ENCODE measurements around the gene LCOR.
A peak's percentile ranks its signal among the peaks of the same experiment; 100 is the strongest.
"Not testable (repeated sequence)": the region's sequence is repeated elsewhere in the genome, so short reads cannot be mapped to it uniquely, and the experiment has no call there.

Gene LCOR

GRCh38 chr10:96943161-96943560 lies 111.1 kb downstream of the LCOR start:
- DNase-seq = not testable (repeated sequence)

DNA sequence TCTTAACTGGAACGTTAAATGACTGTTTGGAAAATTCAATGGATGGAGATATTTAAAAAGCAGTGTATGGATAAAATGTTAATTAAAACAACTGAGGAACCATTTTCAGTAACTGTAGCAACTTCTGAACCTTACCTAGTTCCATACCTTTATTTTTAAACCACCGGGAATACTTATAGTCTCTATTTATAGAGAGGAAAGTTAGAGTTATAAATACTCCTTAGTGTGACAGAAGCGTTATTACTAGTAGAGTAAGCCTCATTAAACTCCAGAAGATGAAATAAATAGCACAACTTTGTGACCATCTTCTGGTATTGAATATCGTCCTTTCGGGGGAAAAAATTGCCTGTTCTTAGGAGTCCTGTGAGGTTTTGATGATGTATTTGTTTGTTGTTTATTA lies 114.9 kb downstream of the LCOR start:
- no peak for DNase-seq

GRCh38 chr10:96949039-96949683 lies 117.1 kb downstream of the LCOR start:
- no peak for DNase-seq

DNA sequence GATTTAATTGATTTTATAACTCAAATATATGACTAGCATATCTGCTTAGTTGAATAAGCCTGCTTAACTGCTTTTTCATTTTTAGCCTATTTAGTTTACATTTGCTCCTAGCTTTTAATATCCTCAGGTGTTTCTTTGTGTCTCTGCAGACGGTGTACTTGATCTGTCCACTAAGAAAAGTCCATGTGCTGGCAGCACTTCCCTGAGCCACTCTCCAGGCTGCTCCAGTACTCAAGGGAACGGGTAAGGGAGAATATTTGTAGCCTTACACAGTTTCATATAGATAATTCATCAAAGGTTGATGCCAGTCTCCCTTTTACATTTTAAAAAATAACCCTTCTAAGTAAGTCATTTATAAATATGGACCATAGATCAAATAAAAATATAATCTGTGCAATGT lies 119.9 kb downstream of the LCOR start:
- DNase-seq = no peak

GRCh38 chr10:96955794-96956193 lies 123.7 kb downstream of the LCOR start:
- DNase-seq = no peak

DNA sequence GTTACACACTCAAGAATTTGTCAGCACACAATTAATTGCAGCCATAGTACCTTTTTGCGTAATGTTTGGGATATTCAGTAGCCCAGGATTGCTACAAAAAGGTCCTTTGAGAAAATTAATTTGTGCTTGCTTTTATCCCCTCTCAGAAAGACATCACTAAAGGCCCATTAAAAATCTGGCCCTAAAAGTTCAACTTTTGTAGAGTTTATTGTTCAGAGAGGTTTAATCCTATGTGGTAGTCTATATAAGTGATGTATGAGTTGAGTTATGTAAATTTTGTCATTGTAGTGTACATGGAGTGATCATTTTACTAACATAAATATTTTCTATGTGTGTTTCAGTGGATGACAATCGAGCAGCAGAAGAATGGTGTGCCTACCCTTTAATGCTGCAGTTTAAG lies 126.0 kb downstream of the LCOR start:
- DNase-seq = no peak

DNA sequence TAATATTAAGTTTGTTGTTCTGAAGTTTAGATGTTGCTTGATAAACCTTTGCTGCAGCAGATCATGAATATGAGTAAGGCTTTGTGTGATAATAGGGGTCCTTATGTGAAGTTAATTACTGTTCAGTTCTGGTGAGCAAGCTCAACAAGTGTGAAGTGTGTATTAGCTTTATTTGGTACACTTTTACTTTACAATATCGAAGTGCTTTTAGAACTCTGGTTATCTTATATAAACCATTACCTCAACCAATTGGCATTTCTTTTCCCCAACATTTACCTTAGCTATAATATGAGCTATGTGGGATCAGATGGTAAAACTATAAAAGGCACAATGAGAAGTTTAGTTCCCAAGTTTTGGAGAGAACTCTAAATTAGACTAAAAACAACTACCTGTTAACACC lies 127.6 kb downstream of the LCOR start:
- no peak for DNase-seq

GRCh38 chr10:96960872-96961271 lies 128.8 kb downstream of the LCOR start:
- DNase-seq = peak; percentile 27

- DNase-seq = no peak
Observed at GRCh38 chr10:96964131-96964530, 132.0 kb downstream of the LCOR start.

GRCh38 chr10:96967847-96968246 lies 135.7 kb downstream of the LCOR start:
- no peak for DNase-seq

- no peak for DNase-seq
Observed at GRCh38 chr10:96968682-96969423, 136.8 kb downstream of the LCOR start.

GRCh38 chr10:96971324-96971723 lies 139.2 kb downstream of the LCOR start:
- DNase-seq = no peak

DNA sequence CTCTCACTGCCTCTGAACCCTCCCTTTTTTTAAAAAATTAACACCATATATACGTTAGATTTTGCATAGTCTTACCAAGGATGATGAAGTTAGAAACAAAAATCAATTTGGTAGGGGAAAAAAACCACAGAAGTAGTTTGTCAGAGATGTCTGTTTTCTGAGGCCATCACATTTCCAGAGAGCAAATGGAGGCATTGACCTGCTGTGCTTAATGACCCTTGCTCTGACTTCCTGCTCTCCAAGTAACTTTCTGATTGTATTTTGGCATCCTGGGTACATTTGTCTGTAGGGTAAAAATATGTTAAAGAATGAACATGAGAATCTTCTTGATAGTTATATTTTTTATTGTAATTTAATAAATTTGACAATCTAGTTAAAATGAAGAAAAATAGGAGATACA lies 140.2 kb downstream of the LCOR start:
- DNase-seq = no peak

GRCh38 chr10:96973809-96974747 lies 142.0 kb downstream of the LCOR start:
- DNase-seq = peak; percentile 54

GRCh38 chr10:96975136-96975535 lies 143.0 kb downstream of the LCOR start:
- no peak for DNase-seq

- no peak for DNase-seq
Observed at GRCh38 chr10:96978621-96979154, 146.6 kb downstream of the LCOR start.

DNA sequence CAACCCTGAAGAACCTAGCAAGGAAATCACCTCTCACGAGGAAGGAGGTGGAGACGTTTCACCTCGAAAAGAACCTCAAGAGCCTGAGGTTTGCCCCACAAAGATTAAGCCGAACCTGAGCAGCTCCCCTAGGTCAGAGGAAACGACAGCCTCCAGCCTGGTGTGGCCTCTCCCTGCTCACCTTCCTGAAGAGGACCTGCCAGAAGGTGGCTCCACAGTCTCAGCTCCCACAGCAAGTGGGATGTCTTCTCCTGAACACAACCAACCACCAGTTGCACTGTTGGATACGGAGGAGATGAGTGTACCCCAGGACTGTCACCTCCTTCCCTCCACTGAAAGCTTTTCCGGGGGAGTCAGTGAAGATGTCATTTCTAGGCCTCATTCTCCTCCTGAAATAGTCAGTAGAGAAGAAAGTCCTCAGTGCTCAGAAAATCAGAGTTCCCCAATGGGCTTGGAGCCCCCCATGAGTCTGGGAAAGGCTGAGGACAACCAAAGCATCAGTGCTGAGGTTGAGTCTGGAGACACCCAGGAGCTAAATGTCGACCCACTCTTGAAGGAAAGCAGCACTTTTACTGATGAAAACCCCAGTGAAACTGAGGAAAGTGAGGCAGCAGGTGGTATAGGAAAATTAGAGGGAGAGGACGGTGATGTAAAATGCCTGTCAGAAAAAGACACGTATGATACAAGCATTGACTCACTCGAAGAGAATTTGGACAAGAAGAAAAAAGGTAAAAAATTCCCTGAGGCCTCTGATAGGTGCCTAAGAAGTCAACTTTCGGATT lies 150.2 kb downstream of the LCOR start:
- no peak for DNase-seq

DNA sequence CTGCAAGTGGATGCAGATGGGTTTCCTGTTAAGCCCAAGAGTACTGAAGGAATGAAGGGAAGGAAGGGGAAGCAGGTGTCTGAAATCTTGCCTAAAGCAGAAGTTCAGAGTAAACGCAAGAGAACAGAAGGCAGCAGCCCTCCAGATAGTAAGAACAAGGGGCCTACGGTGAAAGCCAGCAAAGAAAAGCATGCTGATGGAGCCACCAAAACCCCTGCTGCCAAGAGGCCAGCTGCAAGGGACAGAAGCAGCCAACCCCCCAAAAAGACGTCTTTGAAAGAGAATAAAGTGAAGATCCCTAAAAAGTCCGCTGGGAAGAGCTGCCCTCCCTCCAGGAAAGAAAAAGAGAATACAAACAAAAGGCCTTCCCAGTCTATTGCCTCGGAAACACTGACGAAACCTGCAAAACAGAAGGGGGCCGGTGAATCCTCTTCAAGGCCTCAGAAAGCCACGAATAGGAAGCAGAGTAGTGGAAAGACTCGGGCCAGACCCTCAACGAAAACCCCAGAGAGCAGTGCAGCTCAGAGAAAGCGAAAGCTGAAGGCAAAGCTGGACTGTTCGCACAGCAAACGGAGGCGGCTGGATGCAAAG lies 152.5 kb downstream of the LCOR start:
- no peak for DNase-seq

- DNase-seq = no peak
Observed at GRCh38 chr10:96986200-96986856, 154.2 kb downstream of the LCOR start.

DNA sequence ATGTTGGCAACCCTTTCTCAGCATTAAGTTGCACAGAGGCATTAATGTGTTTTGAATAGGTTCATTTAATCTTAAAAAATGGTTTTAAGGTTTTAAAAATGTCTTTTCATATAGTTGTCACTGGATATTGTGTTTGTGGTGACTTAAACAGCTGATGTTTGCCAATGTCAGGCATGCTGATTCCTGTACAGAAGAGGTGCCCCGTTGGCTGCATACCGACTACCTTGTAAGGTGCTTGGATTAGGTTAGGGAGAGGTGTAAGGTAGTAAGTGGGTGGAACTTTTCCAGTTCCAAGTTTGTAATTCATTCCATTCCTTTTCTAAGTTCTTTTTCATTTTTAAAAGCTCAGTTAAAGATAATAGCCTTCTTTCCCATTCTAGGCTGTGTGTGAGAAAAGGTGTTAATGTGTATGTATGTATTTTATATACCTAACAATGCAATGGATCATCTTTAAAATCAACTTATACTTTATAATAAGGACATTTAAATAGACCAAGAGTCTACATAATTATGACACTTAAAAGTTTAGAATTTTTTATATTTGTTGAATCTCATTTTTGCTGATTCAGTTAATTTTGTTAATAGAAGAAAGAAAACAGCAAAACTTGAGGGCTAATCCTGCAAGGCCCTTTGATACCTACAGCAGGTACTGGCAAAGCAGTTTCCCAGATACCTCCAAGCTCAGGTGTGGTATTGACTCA lies 155.2 kb downstream of the LCOR start:
- DNase-seq = no peak

DNA sequence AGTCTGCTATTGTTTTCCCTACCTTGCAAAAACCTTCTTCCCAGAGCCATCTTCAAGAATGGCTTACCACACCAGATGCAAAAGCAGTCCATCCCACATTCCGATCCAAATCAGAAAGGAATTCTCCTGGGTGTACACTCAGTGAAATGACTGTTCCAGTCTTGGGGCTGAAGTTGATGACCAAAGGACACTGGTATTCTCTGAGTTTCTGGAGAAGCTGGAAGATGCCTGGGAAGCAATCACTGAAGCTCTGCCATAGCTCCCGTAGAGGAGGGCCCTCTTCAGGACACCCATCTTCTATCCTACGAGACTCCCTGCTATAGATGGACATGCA lies 155.7 kb downstream of the LCOR start:
- DNase-seq = no peak
